Mucosa of descending colon (tissue), 3 donors: ENCODE measurements around the gene CERS6. TPM values are rescaled to one million over a fixed set of nuclear protein-coding genes. Genes with fewer than 3 reads are reported as not detected.

Source experiments
- ATAC-seq: fragments of 200-7000 bp; cut with Tn5 transposase; one replicate; pipeline ENCODE4 v1.9.1; 2020; ENCODE audit warnings: mild to moderate bottlenecking, moderate library complexity
- DNase-seq, 3 donors: peaks; one replicate each; pipeline ENCODE4 v3.0.0-alpha.2; 2020
- H3K36me3 ChIP-seq: fragments of 200-600 bp; one replicate; pipeline ENCODE4 v1.8.0; 2021; ENCODE audit warnings: low read depth, mild to moderate bottlenecking
- H3K4me1 ChIP-seq: fragments of 200-600 bp; one replicate; pipeline ENCODE4 v1.8.0; 2021; ENCODE audit warnings: low read depth, mild to moderate bottlenecking
- H3K4me3 ChIP-seq: fragments of 200-600 bp; one replicate; pipeline ENCODE4 v1.8.0; 2021; ENCODE audit warnings: mild to moderate bottlenecking
- H3K9me3 ChIP-seq: fragments of 200-600 bp; one replicate; pipeline ENCODE4 v1.8.0; 2021; ENCODE audit warnings: mild to moderate bottlenecking
- CTCF ChIP-seq: fragments of 200-600 bp; IDR thresholded peaks from one replicate; pipeline ENCODE4 v1.8.0; 2022; ENCODE audit warnings: antibody characterized with exemption, mild to moderate bottlenecking
- intact Hi-C, 2 donors: fragments of 100-400 bp; cut with DNase I in 1 of 2; cut with micrococcal nuclease in 1 of 2; formaldehyde crosslinking; loops; one replicate each; pipeline versions ENCODE4 v1.11.0 to v1.11.1; 2022; cut with DNase I, micrococcal nuclease
- total RNA-seq, 3 donors: library from RNA; stranded (reverse); fragmentation: NEBNext Ultra II Directional in 2 of 3; extraction: Animal tissue kit (Norgen Biotek cat#: 25700) in 2 of 3; gene quantifications; one replicate each; pipeline versions ENCODE4 v1.2.1 to v1.2.4, GENCODE V29; 2021 to 2023
- donor health status: DM: no; HTN: no; CAD: no; lungs with moderate emphysema.
- donor health status: DM: no; HTN: no; CAD: no.
- donor health status: DM: no; HTN: yes; CAD: no.

Gene CERS6
- total RNA-seq, 3 donors from 2014 or later, result 27.4 to 67.2 (median 65.0) TPM

DNA sequence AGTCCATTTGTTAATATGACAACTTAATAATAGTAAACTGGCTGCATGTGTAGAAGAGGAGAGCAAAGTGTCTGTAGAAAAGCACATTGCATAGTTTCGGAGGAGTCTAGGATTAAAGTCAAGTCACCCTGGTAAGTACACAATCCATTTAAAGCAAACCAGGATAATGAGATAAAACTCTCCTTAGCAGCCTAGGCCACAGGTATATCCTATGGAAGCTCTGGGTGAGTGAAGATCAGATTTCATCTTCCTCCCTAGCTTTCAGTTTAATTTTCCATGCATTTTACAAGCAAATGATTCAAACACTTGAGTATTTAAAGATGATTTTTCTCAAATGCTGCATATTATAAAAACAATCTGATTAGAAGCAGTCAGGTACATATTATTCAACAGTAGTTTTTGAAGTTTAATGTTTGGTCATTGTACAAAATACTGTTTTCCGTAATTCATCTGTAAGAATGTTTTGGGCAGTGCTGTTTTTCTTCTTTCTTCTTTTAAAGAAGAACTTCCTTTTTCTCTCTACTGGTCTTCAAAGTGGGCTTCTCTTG is 10.2 kb downstream of the CERS6 start:
- H3K36me3 ChIP-seq, result no peaks in the 10 kb centered on the region
- peak; percentile 23 for ATAC-seq
- no peak for TF ChIP-seq CTCF

GRCh38 chr2:168466834-168467565 is 10.9 kb downstream of the CERS6 start:
- Histone ChIP-seq H3K9me3 (no peaks in the 10 kb centered on the region), H3K36me3 (no peaks in the 10 kb centered on the region), H3K4me1 (peaks cover 29% of the 10 kb centered on the region), H3K4me3 (no peak overlapping the region)
- DNase-seq, result no peak
- no peak for ATAC-seq
- no peak for TF ChIP-seq CTCF
- intact Hi-C loops, result no loop called here

More for the DNA sequence above, 10.2 kb downstream of the CERS6 start:
- Histone ChIP-seq H3K4me3 (no peak overlapping the region), H3K4me1 (peaks cover 28% of the 10 kb centered on the region), H3K9me3 (no peaks in the 10 kb centered on the region)
- intact Hi-C loops, result no loop called here
- DNase-seq, result no peak

GRCh38 chr2:168467729-168468128 is 11.7 kb downstream of the CERS6 start:
- no peak for TF ChIP-seq CTCF
- Histone ChIP-seq H3K9me3 (no peaks in the 10 kb centered on the region), H3K4me3 (no peak overlapping the region), H3K36me3 (no peaks in the 10 kb centered on the region), H3K4me1 (peaks cover 29% of the 10 kb centered on the region)
- DNase-seq (no peak), ATAC-seq (no peak)
- intact Hi-C loops, result no loop called here

GRCh38 chr2:168468354-168468753 is 12.3 kb downstream of the CERS6 start:
- TF ChIP-seq CTCF, result no peak
- Histone ChIP-seq H3K4me1 (peaks cover 29% of the 10 kb centered on the region), H3K36me3 (no peaks in the 10 kb centered on the region), H3K4me3 (no peak overlapping the region), H3K9me3 (no peaks in the 10 kb centered on the region)
- DNase-seq (no peak), ATAC-seq (no peak)
- intact Hi-C loops, result no loop called here

DNA sequence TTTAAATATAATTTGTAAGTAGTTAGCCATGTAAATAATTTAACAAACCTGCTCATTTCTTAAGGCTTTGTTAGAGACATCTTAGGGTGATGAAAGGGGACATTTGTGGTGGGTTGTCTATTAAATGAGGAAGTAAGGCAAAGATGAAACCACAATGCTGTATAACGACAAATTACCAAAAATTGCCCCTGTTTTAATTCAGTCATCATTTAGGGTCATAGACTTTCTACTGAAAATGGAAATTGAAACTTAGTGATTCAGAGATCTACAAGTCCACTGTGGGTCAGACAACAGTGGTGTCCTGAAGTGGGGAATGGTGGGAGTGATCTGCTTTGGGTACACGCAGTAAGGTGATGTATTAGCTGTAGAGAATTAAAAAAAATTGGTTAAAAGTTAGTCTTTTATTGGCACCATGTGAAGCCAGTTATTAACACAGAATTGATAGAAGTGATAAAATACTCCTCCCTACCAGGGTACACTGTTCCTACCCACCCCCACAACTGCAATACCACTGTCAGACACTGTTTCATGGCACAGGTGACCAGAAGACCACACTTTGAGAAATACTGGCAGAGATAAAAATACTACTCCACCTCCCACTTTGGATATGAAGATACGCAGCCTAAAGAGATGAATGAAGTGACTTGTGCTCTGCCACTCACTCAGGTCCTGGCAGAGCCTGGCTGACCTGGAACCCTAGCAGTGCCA is 13.4 kb downstream of the CERS6 start:
- no peaks in the 10 kb centered on the region for H3K36me3 ChIP-seq
- H3K9me3 ChIP-seq, result no peaks in the 10 kb centered on the region
- intact Hi-C loops, result no loop called here
- H3K4me3 ChIP-seq, result no peak overlapping the region
- no peak for DNase-seq
- ATAC-seq, result no peak
- H3K4me1 ChIP-seq, result peaks cover 29% of the 10 kb centered on the region
- no peak for TF ChIP-seq CTCF
